ENCODE data around the gene MRPS30. TPM values are rescaled to one million over a fixed set of nuclear protein-coding genes. Genes with fewer than 3 reads are reported as not detected.

Gene MRPS30
- total RNA-seq, 1 donor from 2014 or later: 39.9 TPM

GRCh38 chr5:44842496-44843282 lies 33.9 kb downstream of the MRPS30 start:
- TF ChIP-seq, protein P1, sequence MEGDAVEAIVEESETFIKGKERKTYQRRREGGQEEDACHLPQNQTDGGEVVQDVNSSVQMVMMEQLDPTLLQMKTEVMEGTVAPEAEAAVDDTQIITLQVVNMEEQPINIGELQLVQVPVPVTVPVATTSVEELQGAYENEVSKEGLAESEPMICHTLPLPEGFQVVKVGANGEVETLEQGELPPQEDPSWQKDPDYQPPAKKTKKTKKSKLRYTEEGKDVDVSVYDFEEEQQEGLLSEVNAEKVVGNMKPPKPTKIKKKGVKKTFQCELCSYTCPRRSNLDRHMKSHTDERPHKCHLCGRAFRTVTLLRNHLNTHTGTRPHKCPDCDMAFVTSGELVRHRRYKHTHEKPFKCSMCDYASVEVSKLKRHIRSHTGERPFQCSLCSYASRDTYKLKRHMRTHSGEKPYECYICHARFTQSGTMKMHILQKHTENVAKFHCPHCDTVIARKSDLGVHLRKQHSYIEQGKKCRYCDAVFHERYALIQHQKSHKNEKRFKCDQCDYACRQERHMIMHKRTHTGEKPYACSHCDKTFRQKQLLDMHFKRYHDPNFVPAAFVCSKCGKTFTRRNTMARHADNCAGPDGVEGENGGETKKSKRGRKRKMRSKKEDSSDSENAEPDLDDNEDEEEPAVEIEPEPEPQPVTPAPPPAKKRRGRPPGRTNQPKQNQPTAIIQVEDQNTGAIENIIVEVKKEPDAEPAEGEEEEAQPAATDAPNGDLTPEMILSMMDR (IDR thresholded peaks at IDR 0.05): no peak
- intact Hi-C loops (cut with DNase I): no loop called here

DNA sequence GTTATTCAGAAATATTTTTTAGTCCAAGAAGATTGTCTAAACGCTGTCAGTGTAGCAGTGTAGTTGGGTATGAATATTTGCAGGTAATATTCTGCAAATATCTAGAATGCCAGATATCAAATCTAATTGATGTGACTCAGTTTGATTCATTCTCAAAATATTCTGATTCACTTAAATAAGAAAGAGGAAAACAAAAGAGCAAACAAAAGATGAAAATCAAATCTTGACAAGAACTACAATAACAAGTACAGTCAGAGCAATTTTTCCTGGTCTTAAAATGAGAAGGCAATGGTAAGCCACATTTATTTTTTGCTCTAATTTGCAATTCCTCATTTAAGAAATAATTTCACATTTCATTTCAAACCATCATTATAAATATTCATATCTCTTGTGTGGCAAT lies 36.0 kb downstream of the MRPS30 start:
- Histone ChIP-seq H3K27me3 (no peaks in the 10 kb centered on the region), H3K27ac (no peak overlapping the region), H3K4me1 (no peaks in the 10 kb centered on the region), H3K4me3 (no peak overlapping the region), H3K9me3 (no peaks in the 10 kb centered on the region), H3K36me3 (no peaks in the 10 kb centered on the region)
- TF ChIP-seq, protein P1 (IDR thresholded peaks at IDR 0.05): no peak
- intact Hi-C loops (cut with DNase I): no loop called here
- no peak for DNase-seq (ENCODE audit: low spot score in 2 of 2)

More at GRCh38 chr5:44842496-44843282, 33.9 kb downstream of the MRPS30 start:
- Histone ChIP-seq H3K4me1 (no peaks in the 10 kb centered on the region), H3K27me3 (no peaks in the 10 kb centered on the region), H3K27ac (no peak overlapping the region), H3K36me3 (no peaks in the 10 kb centered on the region), H3K9me3 (no peaks in the 10 kb centered on the region), H3K4me3 (no peak overlapping the region)
- no peak for DNase-seq (ENCODE audit: low spot score in 2 of 2)

GRCh38 chr5:44845777-44846176 lies 37.0 kb downstream of the MRPS30 start:
- Histone ChIP-seq H3K4me1 (no peaks in the 10 kb centered on the region), H3K9me3 (no peaks in the 10 kb centered on the region), H3K36me3 (no peaks in the 10 kb centered on the region), H3K4me3 (no peak overlapping the region), H3K27me3 (no peaks in the 10 kb centered on the region), H3K27ac (no peak overlapping the region)
- intact Hi-C loops (cut with DNase I): no loop called here
- no peak for DNase-seq (ENCODE audit: low spot score in 2 of 2)
- TF ChIP-seq, protein P1 (IDR thresholded peaks at IDR 0.05): no peak

DNA sequence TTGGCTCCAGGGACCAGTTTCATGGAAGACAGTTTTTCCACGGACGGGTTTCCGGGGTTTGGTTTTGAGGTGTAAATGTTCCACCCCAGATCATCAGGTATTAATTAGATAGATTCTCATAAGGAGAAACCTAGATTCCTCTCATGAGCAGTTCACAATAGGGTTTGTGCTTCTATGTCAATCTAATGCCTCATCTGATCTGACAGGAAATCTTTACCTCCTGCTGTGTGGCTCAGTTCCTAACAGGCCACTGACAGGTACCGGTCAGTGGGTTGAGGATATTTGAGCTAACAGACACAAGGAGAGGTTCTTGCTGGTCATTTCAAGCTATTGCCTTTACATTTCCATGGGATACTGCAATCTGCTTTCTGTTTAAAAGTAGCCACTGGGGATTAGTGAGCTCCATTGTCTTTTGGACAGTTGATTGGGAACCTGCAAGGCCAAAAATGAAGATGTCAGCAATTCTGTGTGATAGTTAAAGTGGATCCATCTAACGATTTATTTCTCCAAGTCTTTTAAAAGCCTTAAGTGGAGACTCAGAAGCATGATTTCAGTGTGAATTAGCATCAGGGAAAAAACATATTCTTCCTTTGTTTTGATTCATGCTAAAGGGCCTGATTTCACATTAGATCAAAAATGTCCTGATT lies 38.6 kb downstream of the MRPS30 start:
- Histone ChIP-seq H3K36me3 (no peaks in the 10 kb centered on the region), H3K4me3 (no peak overlapping the region), H3K4me1 (no peaks in the 10 kb centered on the region), H3K27ac (no peak overlapping the region), H3K27me3 (no peaks in the 10 kb centered on the region), H3K9me3 (no peaks in the 10 kb centered on the region)
- TF ChIP-seq, protein P1 (IDR thresholded peaks at IDR 0.05): no peak
- no peak for DNase-seq (ENCODE audit: low spot score in 2 of 2)
- intact Hi-C loops (cut with DNase I): no loop called here

GRCh38 chr5:44860267-44860666 lies 51.5 kb downstream of the MRPS30 start:
- DNase-seq (ENCODE audit: low spot score in 2 of 2): no peak
- TF ChIP-seq, protein P1 (IDR thresholded peaks at IDR 0.05): no peak

More at GRCh38 chr5:44860267-44860666, 51.5 kb downstream of the MRPS30 start:
- no peak overlapping the region for H3K4me3 ChIP-seq
- H3K9me3 ChIP-seq: no peaks in the 10 kb centered on the region
- no peaks in the 10 kb centered on the region for H3K4me1 ChIP-seq
- intact Hi-C loops (cut with DNase I): no loop called here
- no peaks in the 10 kb centered on the region for H3K27me3 ChIP-seq
- H3K27ac ChIP-seq: no peak overlapping the region
- H3K36me3 ChIP-seq: no peaks in the 10 kb centered on the region
